SJSA1 (cell line): ENCODE results near the gene ZNF324B. TPM values are rescaled to one million over a fixed set of nuclear protein-coding genes. Genes with fewer than 3 reads are reported as not detected.
A peak's percentile ranks its signal among the peaks of the same experiment; 100 is the strongest.
"Not testable (repeated sequence)": the region's sequence is repeated elsewhere in the genome, so short reads cannot be mapped to it uniquely, and the experiment has no call there.

Experiments used
- DNase-seq, 2 experiments: peaks; one replicate each; pipeline ENCODE4 v3.0.0-alpha.2; 2015 to 2020; ENCODE audit warnings: low spot score in 2 of 2, low read depth in 1 of 2
- H3K27ac ChIP-seq: fragments of 250-450 bp; sonication (Bioruptor Pico); 2 replicates; pipeline ENCODE4 v1.5.1; 2020; ENCODE audit warnings: mild to moderate bottlenecking, moderate library complexity
- H3K27me3 ChIP-seq: fragments of 250-450 bp; sonication (Bioruptor Pico); replicated peaks from 2 replicates; pipeline ENCODE4 v1.5.1; 2020; ENCODE audit warnings: mild to moderate bottlenecking, moderate library complexity
- H3K36me3 ChIP-seq: fragments of 250-450 bp; sonication (Bioruptor Pico); 2 replicates; pipeline ENCODE4 v1.5.1; 2020; ENCODE audit warnings: mild to moderate bottlenecking
- H3K4me1 ChIP-seq: fragments of 250-450 bp; sonication (Bioruptor Pico); replicated peaks from 2 replicates; pipeline ENCODE4 v1.6.1; 2021; ENCODE audit warnings: mild to moderate bottlenecking
- H3K4me3 ChIP-seq: fragments of 250-450 bp; sonication (Bioruptor Pico); 2 replicates; pipeline ENCODE4 v1.5.1; 2020; ENCODE audit warnings: mild to moderate bottlenecking
- H3K9me3 ChIP-seq: fragments of 250-450 bp; sonication (Bioruptor Pico); replicated peaks from 2 replicates; pipeline ENCODE4 v1.5.1; 2020; ENCODE audit warnings: mild to moderate bottlenecking
- total RNA-seq: library from RNA; depleted of rRNA; stranded (reverse); fragments of >200 nt; shearing (Covaris generic); gene quantifications from 2 replicates; pipeline ENCODE4 v1.2.3, GENCODE V29; 2014

The ZNF324B gene
- total RNA-seq, 1 experiment from 2014 or later: 6.7 TPM

DNA sequence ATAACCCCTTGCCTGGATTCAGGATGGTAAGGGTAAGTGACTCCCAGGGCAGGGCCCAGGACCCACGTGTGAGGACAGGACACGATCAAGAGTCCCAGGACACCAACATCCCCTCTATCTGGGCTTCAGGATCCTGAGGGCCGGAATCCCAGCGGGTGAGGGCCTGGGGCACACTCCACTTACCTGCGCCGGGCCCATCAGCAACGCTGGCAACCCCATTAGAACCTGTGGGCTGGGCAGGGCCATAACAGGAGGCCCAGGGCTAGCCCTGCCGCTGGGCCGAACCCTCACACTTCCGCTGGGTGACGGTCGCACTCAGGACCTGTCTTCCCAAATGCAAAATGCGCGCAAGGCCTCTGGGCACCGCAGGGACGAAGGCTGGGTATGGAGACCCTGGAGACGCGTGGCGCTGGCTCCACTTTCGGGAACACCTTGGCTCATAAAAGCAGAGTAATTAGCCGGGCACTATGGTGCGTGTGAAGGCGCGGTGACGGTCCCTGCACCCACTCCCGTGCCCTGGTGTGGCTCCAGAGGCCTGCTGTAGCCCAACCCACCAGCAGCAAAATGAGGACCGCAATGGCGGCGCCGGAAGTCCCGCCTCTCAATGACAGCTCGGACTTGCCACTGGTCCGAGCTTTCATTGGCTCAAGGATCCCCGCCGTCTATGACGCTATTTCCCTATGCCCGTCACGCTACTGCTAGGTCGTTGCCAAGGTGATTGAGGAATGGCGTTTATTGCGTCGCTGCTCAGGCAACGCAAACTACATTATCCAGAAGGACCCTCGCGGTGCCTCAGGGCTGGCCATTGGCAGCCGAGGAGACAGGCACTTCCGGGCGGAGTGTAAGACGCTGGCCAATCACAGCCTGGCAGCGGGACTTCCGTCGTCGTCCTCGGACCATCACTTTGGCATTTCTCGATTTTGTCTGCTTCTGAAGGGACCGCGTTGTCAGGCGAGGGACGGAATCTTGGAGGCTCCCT lies 11.6 kb upstream of the ZNF324B start, which contains the start of gene ZNF132:
ZNF132 (minus strand) TSS at position 578 of the 979 bp plus-strand sequence; CDS start at position 246, 332 bp downstream.
- H3K4me1 ChIP-seq: peaks cover 17% of the 10 kb centered on the region
- peak within 1 kb of the TSS; percentile 51 for H3K27ac ChIP-seq
- peaks cover 23% of the 10 kb centered on the region for H3K9me3 ChIP-seq
- peak within 1 kb of the TSS; percentile 50 for H3K4me3 ChIP-seq
- no peaks in the 10 kb centered on the region for H3K27me3 ChIP-seq
- H3K36me3 ChIP-seq: peaks cover 28% of the 10 kb centered on the region
- DNase-seq: peak; percentile 92 to 97

DNA sequence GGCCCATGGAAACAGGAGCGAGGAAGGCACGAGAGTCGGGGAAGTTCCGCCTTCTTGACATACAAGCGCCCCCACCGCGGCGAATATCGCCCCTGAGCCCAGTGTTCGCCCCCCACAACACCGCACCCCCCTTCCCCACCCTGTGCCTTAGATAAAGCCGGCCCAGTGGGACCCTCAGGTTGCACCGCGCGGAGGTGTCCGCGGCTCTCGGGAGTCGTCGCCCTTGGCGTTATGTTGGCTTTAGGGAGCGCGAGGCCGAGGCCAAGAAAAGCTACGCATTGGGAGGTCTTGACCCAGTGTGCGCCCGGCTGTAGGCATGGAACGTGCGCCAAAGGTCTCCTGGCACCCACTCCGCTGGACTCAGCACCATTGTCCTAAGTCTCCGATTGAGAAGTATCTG lies 10.9 kb upstream of the ZNF324B start:
- no peak for DNase-seq
- peak overlapping the region; percentile 37 for H3K27ac ChIP-seq

DNA sequence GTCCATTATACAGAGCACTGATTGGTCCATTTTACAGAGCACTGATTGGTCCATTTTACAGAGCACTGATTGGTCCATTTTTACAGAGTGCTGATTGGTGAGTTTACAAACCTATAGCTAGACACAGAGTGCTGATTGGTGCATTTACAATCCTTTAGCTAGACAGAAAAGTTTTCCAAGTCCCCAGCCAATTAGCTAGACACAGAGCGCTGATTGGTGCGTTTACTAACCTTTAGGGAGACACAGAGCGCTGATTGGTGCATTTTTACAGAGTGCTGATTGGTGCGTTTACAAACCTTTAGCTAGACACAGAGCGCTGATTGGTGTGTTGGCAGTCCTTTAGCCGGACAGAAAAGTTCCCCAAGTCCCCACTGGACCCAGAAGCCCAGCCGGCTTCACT lies 8.4 kb upstream of the ZNF324B start:
- not testable (repeated sequence) for H3K27ac ChIP-seq, H3K36me3 ChIP-seq, H3K27me3 ChIP-seq, DNase-seq, H3K4me3 ChIP-seq
- Histone ChIP-seq H3K9me3 (peaks cover 23% of the 10 kb centered on the region), H3K4me1 (peaks cover 17% of the 10 kb centered on the region)

More for the DNA sequence above, 10.9 kb upstream of the ZNF324B start:
- H3K27me3 ChIP-seq: no peaks in the 10 kb centered on the region
- peak overlapping the region; percentile 50 for H3K4me3 ChIP-seq
- H3K9me3 ChIP-seq: peaks cover 20% of the 10 kb centered on the region
- peaks cover 21% of the 10 kb centered on the region for H3K36me3 ChIP-seq
- peaks cover 17% of the 10 kb centered on the region for H3K4me1 ChIP-seq

DNA sequence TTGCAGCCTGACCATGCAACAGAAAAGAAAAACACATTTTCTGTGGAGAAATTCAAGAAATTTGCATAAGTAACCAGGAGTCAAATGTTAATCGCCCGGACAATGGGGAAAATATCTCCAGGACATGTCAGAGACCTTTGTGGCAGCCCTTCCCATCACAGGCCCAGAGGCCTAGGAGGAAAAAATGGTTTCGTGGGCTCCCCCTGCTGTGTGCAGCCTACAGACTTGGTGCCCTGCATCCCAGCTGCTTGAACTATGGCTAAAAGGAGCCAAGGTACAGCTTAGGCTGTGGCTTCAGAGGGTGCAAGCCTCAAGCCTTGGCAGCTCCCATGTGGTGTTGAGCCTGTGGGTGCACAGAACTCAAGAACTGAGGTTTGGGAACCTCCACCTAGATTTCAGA lies 2.6 kb upstream of the ZNF324B start:
- not testable (repeated sequence) for H3K36me3 ChIP-seq, H3K4me3 ChIP-seq, H3K27ac ChIP-seq, H3K27me3 ChIP-seq, H3K4me1 ChIP-seq, DNase-seq
- peaks cover 24% of the 10 kb centered on the region for H3K9me3 ChIP-seq

DNA sequence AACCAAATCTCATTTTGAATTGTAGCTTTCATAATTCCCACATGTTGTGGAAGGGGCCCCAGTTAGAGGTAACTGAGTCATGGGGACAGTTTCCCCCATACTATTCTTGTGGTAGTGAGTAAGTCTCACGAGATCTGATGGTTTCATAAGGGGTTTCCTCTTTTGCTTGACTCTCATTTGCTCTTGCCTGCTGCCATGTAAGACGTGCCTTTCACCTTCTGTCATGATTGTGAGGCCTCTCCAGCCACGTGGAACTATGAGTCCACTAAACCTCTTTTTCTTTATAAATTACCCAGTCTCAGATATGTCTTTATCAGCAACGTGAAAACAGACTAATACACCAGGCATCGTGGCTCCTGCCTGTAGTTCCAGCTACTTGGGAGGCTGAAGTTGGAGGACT lies 1.4 kb upstream of the ZNF324B start:
- peaks cover 24% of the 10 kb centered on the region for H3K9me3 ChIP-seq
- not testable (repeated sequence) for H3K27ac ChIP-seq, H3K36me3 ChIP-seq, H3K4me3 ChIP-seq, H3K4me1 ChIP-seq, DNase-seq, H3K27me3 ChIP-seq

DNA sequence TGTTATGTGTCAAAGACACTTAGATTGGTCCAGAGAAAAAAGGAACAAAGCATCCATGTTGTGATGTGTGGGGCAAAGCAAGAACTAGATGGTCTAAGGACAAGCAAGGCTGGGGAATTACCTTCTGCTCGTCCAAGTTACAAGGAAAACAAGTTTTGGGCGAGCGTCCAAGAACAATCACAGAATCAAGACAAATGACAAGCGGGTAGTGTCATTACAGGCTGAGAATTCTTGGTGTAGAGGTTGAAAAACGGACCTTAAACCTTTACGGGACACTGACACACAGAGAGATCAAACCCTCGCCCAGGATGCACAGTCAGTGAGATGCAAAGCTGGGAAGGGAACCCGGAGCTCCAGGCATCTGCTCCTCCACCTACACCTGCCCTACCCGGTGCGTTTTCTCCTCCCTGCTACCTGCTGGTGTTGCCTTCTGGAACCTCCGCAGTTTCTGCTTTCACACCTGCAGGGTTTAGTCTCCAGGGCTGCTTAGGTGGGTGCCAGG lies 515 bp upstream of the ZNF324B start:
- Histone ChIP-seq H3K4me1 (peaks cover 7% of the 10 kb centered on the region), H3K27me3 (no peaks in the 10 kb centered on the region), H3K4me3 (peak overlapping the region; percentile 74), H3K9me3 (peaks cover 24% of the 10 kb centered on the region), H3K27ac (no peak overlapping the region), H3K36me3 (peaks cover 4% of the 10 kb centered on the region; the same call in 1 of the 2 replicates)
- DNase-seq: peak in 1 of 2 experiments; percentile 9

DNA sequence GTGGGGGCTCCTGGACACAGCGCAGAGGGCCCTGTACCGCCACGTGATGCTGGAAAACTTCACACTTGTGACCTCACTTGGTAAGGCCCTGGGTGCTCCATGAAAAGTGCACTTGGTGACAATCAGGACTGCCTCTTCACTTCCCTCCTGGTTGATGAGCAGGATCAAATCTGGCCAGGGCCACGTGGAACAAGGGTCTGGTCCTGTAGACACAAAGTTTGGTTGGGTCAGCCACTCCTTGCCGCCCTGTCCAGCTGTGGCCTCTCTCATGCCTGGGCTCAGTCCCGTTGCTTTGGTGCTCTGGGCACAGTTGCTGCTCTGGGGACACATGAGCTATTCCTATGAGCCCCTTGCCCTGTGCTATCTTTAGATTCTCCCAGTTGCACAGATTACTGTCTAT lies 2.3 kb downstream of the ZNF324B start:
- peaks cover 16% of the 10 kb centered on the region for H3K9me3 ChIP-seq
- no peak overlapping the region for H3K4me3 ChIP-seq
- H3K27me3 ChIP-seq: no peaks in the 10 kb centered on the region
- H3K4me1 ChIP-seq: peaks cover 7% of the 10 kb centered on the region
- no peak for DNase-seq
- no peak overlapping the region for H3K27ac ChIP-seq
- peaks cover 11% of the 10 kb centered on the region; the same call in 1 of the 2 replicates for H3K36me3 ChIP-seq

DNA sequence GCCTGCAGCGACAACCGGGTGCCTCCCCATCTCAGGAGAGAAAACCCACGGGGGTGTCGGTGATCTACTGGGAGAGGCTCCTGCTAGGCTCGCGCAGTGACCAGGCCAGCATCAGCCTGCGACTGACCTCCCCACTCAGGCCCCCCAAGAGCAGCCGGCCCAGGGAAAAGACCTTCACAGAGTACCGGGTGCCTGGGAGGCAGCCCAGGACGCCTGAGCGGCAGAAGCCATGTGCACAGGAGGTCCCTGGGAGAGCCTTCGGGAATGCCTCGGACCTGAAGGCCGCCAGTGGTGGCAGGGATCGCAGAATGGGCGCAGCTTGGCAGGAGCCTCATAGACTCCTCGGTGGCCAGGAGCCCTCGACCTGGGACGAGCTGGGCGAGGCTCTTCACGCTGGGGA lies 3.9 kb downstream of the ZNF324B start:
- Histone ChIP-seq H3K36me3 (peaks cover 11% of the 10 kb centered on the region; the same call in 1 of the 2 replicates), H3K27ac (no peak overlapping the region), H3K4me3 (no peak overlapping the region), H3K27me3 (no peaks in the 10 kb centered on the region), H3K4me1 (peaks cover 7% of the 10 kb centered on the region), H3K9me3 (peaks cover 5% of the 10 kb centered on the region; the same call in 1 of the 2 replicates)
- no peak for DNase-seq

DNA sequence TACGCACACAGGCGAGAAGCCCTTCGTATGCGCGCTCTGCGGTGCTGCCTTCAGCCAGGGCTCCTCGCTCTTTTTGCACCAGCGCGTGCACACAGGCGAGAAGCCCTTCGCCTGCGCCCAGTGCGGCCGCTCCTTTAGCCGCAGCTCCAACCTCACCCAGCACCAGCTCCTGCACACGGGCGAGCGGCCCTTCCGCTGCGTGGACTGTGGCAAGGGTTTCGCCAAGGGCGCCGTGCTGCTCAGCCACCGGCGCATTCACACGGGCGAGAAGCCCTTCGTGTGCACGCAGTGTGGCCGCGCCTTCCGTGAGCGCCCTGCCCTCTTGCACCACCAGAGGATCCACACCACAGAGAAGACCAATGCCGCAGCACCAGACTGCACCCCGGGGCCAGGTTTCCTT lies 4.7 kb downstream of the ZNF324B start:
- no peak for DNase-seq
- Histone ChIP-seq H3K9me3 (no peaks in the 10 kb centered on the region), H3K36me3 (peaks cover 11% of the 10 kb centered on the region; the same call in 1 of the 2 replicates), H3K27ac (no peak overlapping the region), H3K27me3 (no peaks in the 10 kb centered on the region), H3K4me3 (no peak overlapping the region), H3K4me1 (peaks cover 2% of the 10 kb centered on the region)

DNA sequence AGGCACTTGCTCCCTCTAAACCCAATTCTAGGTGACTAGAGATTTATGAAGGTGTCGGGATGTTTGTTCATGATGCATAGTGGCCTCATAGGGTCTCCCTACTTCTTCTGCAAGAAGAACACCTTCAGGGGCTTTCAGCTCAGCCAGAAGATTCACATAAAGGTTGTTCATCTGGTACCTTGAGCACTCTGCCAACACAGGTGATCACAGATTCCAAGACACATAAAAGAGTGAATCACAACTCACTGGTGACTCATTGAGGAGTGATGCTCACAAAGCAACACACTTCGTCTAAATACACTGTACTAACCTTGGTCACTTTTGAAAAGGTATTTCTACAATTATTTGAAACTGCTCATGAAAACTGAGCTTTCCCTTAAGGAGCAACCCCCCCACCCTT lies 8.6 kb downstream of the ZNF324B start:
- H3K27me3 ChIP-seq: no peaks in the 10 kb centered on the region
- H3K4me1 ChIP-seq: no peaks in the 10 kb centered on the region
- DNase-seq: no peak
- no peaks in the 10 kb centered on the region for H3K9me3 ChIP-seq
- H3K4me3 ChIP-seq: no peak overlapping the region
- H3K36me3 ChIP-seq: peaks cover 7% of the 10 kb centered on the region; the same call in 1 of the 2 replicates
- no peak overlapping the region for H3K27ac ChIP-seq

DNA sequence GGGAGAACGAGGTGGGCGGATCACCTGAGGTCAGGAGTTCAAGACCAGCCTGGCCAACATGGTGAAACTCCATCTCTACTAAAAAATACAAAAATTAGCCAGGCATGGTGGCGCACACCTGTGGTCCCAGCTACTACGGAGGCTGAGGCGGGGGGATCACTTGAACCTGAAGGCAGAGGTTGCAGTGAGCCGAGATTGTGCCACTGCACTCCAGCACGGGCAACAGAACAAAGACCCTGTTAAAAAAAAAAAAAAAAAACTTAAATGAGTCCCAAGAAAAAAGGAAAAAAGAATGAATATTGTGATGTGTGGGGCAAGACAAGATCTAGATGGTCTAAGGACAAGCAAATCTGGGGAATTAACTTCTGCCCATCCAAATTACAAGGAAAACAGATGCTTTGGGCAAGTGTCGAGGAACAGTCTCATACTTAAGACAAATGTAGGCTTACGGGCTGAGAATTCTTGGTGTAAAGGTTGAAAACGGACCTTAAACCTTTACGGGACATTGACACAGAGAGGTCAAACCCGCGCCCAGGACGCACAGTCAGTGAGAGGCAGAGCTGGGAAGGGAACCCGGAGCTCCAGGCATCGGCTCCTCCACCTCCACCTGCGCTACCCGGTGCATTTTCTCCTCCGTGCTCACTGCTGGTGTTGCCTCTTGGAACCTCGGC lies 14.8 kb downstream of the ZNF324B start:
- H3K36me3 ChIP-seq: peaks cover 22% of the 10 kb centered on the region
- H3K27me3 ChIP-seq: no peaks in the 10 kb centered on the region
- peak overlapping the region; percentile 70 for H3K4me3 ChIP-seq
- no peak overlapping the region for H3K27ac ChIP-seq
- H3K4me1 ChIP-seq: peaks cover 12% of the 10 kb centered on the region
- no peaks in the 10 kb centered on the region for H3K9me3 ChIP-seq
- DNase-seq: no peak

DNA sequence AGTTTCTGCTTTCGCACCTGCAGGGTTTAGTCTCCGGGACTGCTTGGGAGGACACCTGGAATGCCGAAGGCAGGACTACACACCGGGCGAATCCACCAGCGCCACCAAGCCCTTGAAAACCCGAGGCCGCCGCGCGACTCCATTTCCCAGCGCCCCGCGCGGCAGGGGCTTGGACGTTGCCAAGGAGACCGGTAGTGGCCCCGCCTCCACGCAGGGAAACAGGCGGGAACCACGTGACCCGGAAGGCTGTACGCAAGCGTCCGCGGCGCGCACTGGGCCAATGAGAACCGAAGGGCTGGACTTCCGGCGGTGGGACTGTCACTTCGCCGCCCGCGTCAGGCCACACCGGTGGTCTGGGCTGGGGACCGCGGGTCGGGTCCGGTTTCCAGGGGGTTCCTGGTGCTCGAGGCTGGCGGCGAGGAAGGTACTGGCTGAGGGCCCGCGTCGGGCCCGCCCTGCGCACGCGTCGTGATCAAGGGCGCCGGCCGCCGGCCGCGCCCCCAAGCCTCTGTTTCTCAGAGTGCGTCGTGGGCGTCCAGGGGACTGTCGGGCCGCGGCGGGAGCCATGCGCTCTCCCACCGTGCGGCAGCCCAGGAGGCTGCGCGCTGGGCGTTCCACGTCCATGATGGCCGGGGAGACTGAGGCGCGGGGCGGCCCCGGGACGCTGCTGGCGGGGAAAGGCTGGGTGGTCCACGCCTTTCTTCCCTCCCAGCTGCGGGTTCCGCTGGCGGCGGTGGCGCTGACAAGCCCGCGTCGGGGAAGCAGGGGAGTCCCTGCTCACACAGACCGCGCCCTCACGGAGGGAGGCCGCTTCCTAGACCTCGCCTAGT lies 15.6 kb downstream of the ZNF324B start, which contains the start of gene ZNF324:
ZNF324 (plus strand) TSS at position 321 of the 830 bp plus-strand sequence. CDS start 2,106 bp downstream, outside the sequence.
- H3K27me3 ChIP-seq: no peaks in the 10 kb centered on the region
- peak within 1 kb of the TSS; percentile 38 for H3K27ac ChIP-seq
- DNase-seq: peak; percentile 92 to 97
- H3K4me1 ChIP-seq: peaks cover 12% of the 10 kb centered on the region
- H3K36me3 ChIP-seq: peaks cover 26% of the 10 kb centered on the region
- peak within 1 kb of the TSS; percentile 70 for H3K4me3 ChIP-seq
- no peaks in the 10 kb centered on the region for H3K9me3 ChIP-seq
